ENCODE results near the gene MYL12A. TPM values are rescaled to one million over a fixed set of nuclear protein-coding genes. Genes with fewer than 3 reads are reported as not detected.

MYL12A gene
- total RNA-seq, 1 experiment from 2014 or later, result 314 TPM

DNA sequence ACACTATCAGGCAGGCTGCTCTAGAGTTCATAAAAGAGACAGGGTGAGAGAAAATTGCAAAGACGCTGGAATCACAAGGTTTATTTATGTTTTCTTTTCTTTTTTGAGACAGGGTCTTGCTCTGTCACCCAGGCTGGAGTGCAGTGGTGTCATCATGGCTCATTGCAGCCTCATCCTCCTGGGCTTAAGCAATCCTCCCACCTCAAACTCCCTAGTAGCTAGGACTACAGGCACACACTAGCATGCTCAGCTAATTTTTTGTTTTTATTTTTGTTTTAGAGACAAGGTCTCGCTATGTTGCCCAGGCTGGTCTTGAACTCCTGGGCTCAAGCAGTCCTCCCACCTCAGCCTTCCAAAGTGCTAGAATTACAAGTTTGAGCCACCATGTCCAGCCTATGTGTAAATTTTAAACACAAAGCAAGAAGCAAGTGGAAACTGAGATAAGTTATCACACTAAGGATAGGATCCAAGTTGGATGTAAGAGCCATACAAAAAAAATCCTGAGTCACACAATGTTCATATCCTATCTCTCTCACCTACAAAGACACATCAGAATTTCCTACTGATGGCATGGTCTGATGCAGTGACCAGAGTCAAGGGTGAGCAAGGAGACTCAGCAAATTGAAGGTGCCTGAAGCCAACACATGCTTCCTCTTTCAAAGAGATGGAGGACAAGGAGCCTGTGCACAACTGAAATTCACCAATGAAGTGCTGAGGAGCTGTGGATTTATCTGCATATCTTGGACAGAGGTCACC lies 45.8 kb downstream of the MYL12A start (continued):
- TF ChIP-seq, protein P1, sequence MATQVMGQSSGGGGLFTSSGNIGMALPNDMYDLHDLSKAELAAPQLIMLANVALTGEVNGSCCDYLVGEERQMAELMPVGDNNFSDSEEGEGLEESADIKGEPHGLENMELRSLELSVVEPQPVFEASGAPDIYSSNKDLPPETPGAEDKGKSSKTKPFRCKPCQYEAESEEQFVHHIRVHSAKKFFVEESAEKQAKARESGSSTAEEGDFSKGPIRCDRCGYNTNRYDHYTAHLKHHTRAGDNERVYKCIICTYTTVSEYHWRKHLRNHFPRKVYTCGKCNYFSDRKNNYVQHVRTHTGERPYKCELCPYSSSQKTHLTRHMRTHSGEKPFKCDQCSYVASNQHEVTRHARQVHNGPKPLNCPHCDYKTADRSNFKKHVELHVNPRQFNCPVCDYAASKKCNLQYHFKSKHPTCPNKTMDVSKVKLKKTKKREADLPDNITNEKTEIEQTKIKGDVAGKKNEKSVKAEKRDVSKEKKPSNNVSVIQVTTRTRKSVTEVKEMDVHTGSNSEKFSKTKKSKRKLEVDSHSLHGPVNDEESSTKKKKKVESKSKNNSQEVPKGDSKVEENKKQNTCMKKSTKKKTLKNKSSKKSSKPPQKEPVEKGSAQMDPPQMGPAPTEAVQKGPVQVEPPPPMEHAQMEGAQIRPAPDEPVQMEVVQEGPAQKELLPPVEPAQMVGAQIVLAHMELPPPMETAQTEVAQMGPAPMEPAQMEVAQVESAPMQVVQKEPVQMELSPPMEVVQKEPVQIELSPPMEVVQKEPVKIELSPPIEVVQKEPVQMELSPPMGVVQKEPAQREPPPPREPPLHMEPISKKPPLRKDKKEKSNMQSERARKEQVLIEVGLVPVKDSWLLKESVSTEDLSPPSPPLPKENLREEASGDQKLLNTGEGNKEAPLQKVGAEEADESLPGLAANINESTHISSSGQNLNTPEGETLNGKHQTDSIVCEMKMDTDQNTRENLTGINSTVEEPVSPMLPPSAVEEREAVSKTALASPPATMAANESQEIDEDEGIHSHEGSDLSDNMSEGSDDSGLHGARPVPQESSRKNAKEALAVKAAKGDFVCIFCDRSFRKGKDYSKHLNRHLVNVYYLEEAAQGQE (IDR thresholded peaks at IDR 0.05; ENCODE audit: low read depth), result no peak
- TF ChIP-seq, protein P2, sequence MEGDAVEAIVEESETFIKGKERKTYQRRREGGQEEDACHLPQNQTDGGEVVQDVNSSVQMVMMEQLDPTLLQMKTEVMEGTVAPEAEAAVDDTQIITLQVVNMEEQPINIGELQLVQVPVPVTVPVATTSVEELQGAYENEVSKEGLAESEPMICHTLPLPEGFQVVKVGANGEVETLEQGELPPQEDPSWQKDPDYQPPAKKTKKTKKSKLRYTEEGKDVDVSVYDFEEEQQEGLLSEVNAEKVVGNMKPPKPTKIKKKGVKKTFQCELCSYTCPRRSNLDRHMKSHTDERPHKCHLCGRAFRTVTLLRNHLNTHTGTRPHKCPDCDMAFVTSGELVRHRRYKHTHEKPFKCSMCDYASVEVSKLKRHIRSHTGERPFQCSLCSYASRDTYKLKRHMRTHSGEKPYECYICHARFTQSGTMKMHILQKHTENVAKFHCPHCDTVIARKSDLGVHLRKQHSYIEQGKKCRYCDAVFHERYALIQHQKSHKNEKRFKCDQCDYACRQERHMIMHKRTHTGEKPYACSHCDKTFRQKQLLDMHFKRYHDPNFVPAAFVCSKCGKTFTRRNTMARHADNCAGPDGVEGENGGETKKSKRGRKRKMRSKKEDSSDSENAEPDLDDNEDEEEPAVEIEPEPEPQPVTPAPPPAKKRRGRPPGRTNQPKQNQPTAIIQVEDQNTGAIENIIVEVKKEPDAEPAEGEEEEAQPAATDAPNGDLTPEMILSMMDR (IDR thresholded peaks at IDR 0.05 in 2 of 3, conservative IDR thresholded peaks at IDR 0.05 in 1 of 3; ENCODE audit: borderline replicate concordance in 1 of 3, insufficient read depth in 1 of 3, low read depth in 2 of 3, low read length in 2 of 3), result no peak

DNA sequence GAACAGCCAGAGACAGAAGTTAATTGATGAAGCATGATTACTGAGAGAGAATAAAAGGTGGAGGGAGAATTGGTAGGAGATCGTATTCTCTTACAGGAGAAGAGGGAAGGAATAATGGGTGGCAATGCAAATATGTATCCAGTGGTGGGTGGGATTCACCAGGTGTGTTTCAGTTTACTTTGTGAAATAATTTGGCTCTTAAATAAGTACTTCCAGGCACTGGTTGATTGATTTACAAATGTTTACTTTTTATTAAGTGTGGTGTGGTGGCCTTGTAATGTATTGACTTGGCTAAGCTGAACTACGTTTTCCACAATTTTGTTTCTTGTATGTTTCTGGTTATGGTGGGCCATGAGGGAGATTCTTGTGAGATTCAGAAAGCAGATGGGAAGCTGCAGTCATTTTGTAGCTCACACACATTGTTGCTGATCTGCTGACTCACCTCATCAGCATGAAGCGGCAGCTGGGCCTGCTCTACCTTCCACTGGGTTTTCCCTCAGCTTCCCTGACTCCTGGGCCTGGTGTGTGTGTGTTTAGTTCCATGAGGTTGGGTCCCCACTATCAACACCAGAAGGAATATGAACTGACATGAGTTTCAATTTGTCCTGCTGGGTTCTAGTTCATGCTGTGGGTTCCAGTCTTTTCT lies 47.0 kb downstream of the MYL12A start:
- no peak overlapping the region for H3K9ac ChIP-seq (ENCODE audit: low read length)
- DNase-seq (ENCODE audit: low read depth, low spot score) (no peak), ATAC-seq (no peak)
- no peak overlapping the region for H3K4me3 ChIP-seq (replicated peaks in 1 of 2; ENCODE audit: low read depth in 1 of 2, low read length in 2 of 2)
- H3K9me3 ChIP-seq (ENCODE audit: control insufficient read depth in 1 of 2, insufficient read depth in 1 of 2, low read depth in 1 of 2, low read length in 2 of 2), result peaks cover 11 to 16% of the 10 kb centered on the region in 2 experiments; a peak in 2 of 4 replicates
- no peaks in the 10 kb centered on the region for H3K27me3 ChIP-seq (ENCODE audit: insufficient read depth, low read length)
- ChIA-PET POLR2A (no interaction called here), RAD21 (ENCODE audit: low non-redundant PET in 1 of 2, low total read pairs in 2 of 2, uncharacterized antibody in 2 of 2, unreplicated experiment in 2 of 2) (no interaction called here), CTCF (interaction anchor here (1.1 kb wide), 1 partner anchor 372 kb away, joined by 3 read pairs; no protein-coding TSS in a partner anchor)
- no peaks in the 10 kb centered on the region for H4K20me1 ChIP-seq (ENCODE audit: insufficient read depth)
- H3K4me1 ChIP-seq (ENCODE audit: control insufficient read depth in 1 of 2, insufficient read depth in 2 of 2, low read length in 2 of 2), result peaks cover 0 to 21% of the 10 kb centered on the region in 2 experiments; a peak in 2 of 4 replicates
- H3K36me3 ChIP-seq (ENCODE audit: control insufficient read depth in 1 of 2, insufficient read depth in 2 of 2, low read length in 2 of 2), result peaks cover 0 to 9% of the 10 kb centered on the region in 2 experiments; a peak in 1 of 4 replicates
- peaks cover 8% of the 10 kb centered on the region; the same call in 1 of the 2 replicates for H3K79me2 ChIP-seq (ENCODE audit: insufficient read depth, low read length)
- BruUV-seq (replicated peaks), result no TSS peak
- no peak overlapping the region for H3K27ac ChIP-seq (ENCODE audit: low read depth, low read length)
- intact Hi-C loops (cut with micrococcal nuclease), result loop anchor here (5.0 kb wide), 3 partner anchors 153 to 373 kb away; no protein-coding TSS in a partner anchor
- no peak overlapping the region for H3K4me2 ChIP-seq (ENCODE audit: low read length)
- no peaks in the 10 kb centered on the region for H3K9me2 ChIP-seq (ENCODE audit: insufficient read depth)
- no peak overlapping the region for H2AFZ ChIP-seq (ENCODE audit: low read depth, low read length, poor library complexity, severe bottlenecking)
- TF ChIP-seq JUND (IDR thresholded peaks at IDR 0.05) (no peak), ZFX (IDR thresholded peaks at IDR 0.05) (no peak), TCF7L2 (IDR thresholded peaks at IDR 0.05; ENCODE audit: borderline replicate concordance, extremely low read depth, insufficient read depth, insufficient read length) (no peak), YY1 (IDR thresholded peaks at IDR 0.05; ENCODE audit: extremely low read depth, insufficient replicate concordance, low read depth, low read length) (no peak), ZNF274 (IDR thresholded peaks at IDR 0.05; ENCODE audit: low read depth, low read length) (no peak), EZH2phosphoT487 (IDR thresholded peaks at IDR 0.05; ENCODE audit: borderline replicate concordance) (no peak), CEBPB (IDR thresholded peaks at IDR 0.05; ENCODE audit: low read depth) (no peak), RAD21 (IDR thresholded peaks at IDR 0.05; ENCODE audit: low read depth) (no peak), FOSL1 (IDR thresholded peaks at IDR 0.05; ENCODE audit: low read depth) (no peak)
- TF ChIP-seq, protein P2 (IDR thresholded peaks at IDR 0.05 in 2 of 3, conservative IDR thresholded peaks at IDR 0.05 in 1 of 3; ENCODE audit: borderline replicate concordance in 1 of 3, insufficient read depth in 1 of 3, low read depth in 2 of 3, low read length in 2 of 3), result no peak
- TF ChIP-seq, protein P3, sequence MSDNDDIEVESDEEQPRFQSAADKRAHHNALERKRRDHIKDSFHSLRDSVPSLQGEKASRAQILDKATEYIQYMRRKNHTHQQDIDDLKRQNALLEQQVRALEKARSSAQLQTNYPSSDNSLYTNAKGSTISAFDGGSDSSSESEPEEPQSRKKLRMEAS (IDR thresholded peaks at IDR 0.05), result no peak
- TF ChIP-seq, protein P4, sequence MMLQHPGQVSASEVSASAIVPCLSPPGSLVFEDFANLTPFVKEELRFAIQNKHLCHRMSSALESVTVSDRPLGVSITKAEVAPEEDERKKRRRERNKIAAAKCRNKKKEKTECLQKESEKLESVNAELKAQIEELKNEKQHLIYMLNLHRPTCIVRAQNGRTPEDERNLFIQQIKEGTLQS (IDR thresholded peaks at IDR 0.05), result no peak

All from HCT116 (cell line).